NCI-H526 (cell line): ENCODE results near the gene ZBTB17.

ENCODE experiments used
- DNase-seq, 2 experiments: peaks; one replicate each; lab custom pipeline; 2025; lab: John Stamatoyannopoulos, UW

ZBTB17 gene

GRCh38 chr1:15947382-15948090 is 28.4 kb downstream of the ZBTB17 start:
- DNase-seq = no peak

GRCh38 chr1:15946571-15947381 is 29.1 kb downstream of the ZBTB17 start:
- DNase-seq = no peak

- DNase-seq = no peak
Measured at GRCh38 chr1:15945832-15946448, 30.0 kb downstream of the ZBTB17 start.

GRCh38 chr1:15945011-15945831 is 30.7 kb downstream of the ZBTB17 start:
- DNase-seq = no peak

GRCh38 chr1:15944308-15945010 is 31.4 kb downstream of the ZBTB17 start:
- DNase-seq = peak in 1 of 2 experiments; percentile 11

- no peak for DNase-seq
Measured at GRCh38 chr1:15943992-15944307, 32.0 kb downstream of the ZBTB17 start.

- DNase-seq = no peak
Measured at GRCh38 chr1:15943328-15943991, 32.4 kb downstream of the ZBTB17 start.

- no peak for DNase-seq
Measured at GRCh38 chr1:15942661-15943327, 33.1 kb downstream of the ZBTB17 start.

GRCh38 chr1:15941899-15942660 is 33.8 kb downstream of the ZBTB17 start:
- no peak for DNase-seq

- DNase-seq = no peak
Measured at GRCh38 chr1:15941044-15941840, 34.7 kb downstream of the ZBTB17 start.

- DNase-seq = no peak
Measured at GRCh38 chr1:15940110-15941043, 35.5 kb downstream of the ZBTB17 start.

- peak in 1 of 2 experiments; percentile 47 for DNase-seq
Measured at GRCh38 chr1:15939181-15940109, 36.5 kb downstream of the ZBTB17 start.

- no peak for DNase-seq
Measured at GRCh38 chr1:15938628-15939161, 37.2 kb downstream of the ZBTB17 start.

- peak in 1 of 2 experiments; percentile 41 for DNase-seq
Measured at GRCh38 chr1:15937706-15938168, 38.2 kb downstream of the ZBTB17 start.

- DNase-seq = no peak
Measured at GRCh38 chr1:15937146-15937545, 38.8 kb downstream of the ZBTB17 start.

- DNase-seq = no peak
Measured at GRCh38 chr1:15936025-15936424, 39.9 kb downstream of the ZBTB17 start.
